LNCAP (cell line): ENCODE data around the gene KIAA1671.

Experiments
- TF ChIP-seq, protein P1 (sequence below): fragments of 450-650 bp; IDR thresholded peaks from 2 replicates; pipeline ENCODE4 v1.5.1; 2017; ENCODE audit warnings: mild to moderate bottlenecking

Gene KIAA1671

DNA sequence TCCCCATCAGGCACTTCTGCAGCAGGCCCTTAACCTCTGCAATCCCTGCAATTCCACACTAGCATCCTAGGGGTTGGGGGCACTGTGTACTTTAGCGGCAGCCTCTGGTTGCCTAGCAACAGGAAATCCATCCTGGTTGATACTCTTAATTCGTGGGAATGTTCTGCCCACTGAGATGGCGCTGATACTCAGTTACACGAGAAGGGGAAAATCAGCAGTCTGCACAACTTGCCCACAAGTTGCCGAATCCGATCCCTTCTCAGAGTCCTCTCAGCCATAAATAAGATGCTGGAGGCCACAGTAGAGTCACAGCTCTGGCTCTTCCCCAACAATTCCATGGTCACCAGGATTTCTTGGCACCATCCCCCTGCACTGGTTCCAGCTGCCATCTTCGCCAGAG lies 189.6 kb downstream of the KIAA1671 start:
- TF ChIP-seq, protein P1, sequence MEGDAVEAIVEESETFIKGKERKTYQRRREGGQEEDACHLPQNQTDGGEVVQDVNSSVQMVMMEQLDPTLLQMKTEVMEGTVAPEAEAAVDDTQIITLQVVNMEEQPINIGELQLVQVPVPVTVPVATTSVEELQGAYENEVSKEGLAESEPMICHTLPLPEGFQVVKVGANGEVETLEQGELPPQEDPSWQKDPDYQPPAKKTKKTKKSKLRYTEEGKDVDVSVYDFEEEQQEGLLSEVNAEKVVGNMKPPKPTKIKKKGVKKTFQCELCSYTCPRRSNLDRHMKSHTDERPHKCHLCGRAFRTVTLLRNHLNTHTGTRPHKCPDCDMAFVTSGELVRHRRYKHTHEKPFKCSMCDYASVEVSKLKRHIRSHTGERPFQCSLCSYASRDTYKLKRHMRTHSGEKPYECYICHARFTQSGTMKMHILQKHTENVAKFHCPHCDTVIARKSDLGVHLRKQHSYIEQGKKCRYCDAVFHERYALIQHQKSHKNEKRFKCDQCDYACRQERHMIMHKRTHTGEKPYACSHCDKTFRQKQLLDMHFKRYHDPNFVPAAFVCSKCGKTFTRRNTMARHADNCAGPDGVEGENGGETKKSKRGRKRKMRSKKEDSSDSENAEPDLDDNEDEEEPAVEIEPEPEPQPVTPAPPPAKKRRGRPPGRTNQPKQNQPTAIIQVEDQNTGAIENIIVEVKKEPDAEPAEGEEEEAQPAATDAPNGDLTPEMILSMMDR, result no peak

GRCh38 chr22:25143156-25144076 lies 190.9 kb downstream of the KIAA1671 start:
- TF ChIP-seq, protein P1, result no peak

GRCh38 chr22:25144522-25144921 lies 192.0 kb downstream of the KIAA1671 start:
- TF ChIP-seq, protein P1, result no peak

- TF ChIP-seq, protein P1, result no peak
These were observed 193.8 kb downstream of the KIAA1671 start for GRCh38 chr22:25146307-25146706.

- TF ChIP-seq, protein P1, result no peak
These were observed 194.6 kb downstream of the KIAA1671 start for GRCh38 chr22:25146906-25147641.

DNA sequence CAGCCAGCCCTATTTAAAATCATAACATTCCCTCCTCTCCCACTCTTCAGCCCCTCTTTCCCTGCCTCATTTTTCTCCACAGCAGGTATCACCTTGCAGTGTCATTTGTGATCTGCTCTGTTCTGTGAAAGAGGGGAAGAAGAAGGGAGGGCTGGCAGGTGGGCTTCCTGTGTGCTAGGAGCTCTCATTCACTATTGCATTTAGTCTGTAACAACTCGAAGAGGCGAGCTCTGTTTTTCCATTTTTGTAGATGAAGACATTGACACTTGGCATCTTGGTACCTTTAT lies 195.1 kb downstream of the KIAA1671 start:
- TF ChIP-seq, protein P1, result no peak

DNA sequence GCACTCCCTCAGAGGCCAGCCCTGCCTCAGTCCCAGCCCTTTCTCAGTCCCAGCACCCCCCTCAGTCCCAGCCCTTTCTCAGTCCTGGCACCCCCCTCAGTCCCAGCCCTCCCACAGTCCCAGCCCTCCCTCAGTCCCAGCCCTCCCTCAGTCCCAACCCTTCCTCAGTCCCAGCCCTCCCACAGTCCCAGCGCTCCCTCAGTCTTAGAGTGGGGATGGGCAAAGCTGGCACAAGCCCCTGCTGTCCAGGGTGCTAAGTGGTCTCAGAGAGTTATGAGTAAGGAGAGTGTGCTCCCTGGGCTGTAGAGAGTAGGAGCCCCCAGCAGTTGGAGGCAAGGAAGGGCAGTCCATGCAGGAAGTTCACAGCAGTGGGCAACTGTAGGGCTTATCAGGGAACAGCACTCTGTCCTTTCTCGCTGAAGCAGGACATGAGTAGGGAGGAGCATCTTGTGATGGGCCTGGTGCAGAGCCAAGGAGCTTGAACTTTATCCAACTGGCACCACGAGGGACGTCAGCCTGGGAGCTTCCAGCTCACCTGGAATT lies 195.7 kb downstream of the KIAA1671 start:
- TF ChIP-seq, protein P1, result no peak
